HepG2 (cell line): ENCODE results near the gene HBB. TPM values are rescaled to one million over a fixed set of nuclear protein-coding genes. Genes with fewer than 3 reads are reported as not detected.

Experiments
- ATAC-seq: fragments of 200-7000 bp; cut with Tn5 transposase; 3 replicates; pipeline ENCODE4 v1.9.1; 2020; ENCODE audit warnings: mild to moderate bottlenecking, moderate library complexity
- BruUV-seq: library from RNA; stranded (reverse); fragments of 400-500 nt; replicated peaks from 2 replicates; lab custom pipeline; 2021; lab: Mats Ljungman, UMichigan
- CTCF ChIA-PET: fragments of 300-600 bp; formaldehyde crosslinking; extraction: SDS; loops from one replicate; lab custom pipeline; 2021; ENCODE audit warnings: low total read pairs, inconsistent platforms, low intra/inter-chr PET ratio; lab: Yijun Ruan, JAX
- POLR2A ChIA-PET: fragments of 350-600 bp; sonication (Branson Sonifier 250); formaldehyde crosslinking; loops from one replicate; lab custom pipeline; 2020; ENCODE audit warnings: antibody characterized with exemption, inconsistent platforms; lab: Yijun Ruan, JAX
- DNase-seq: peaks from one replicate; pipeline ENCODE4 v3.0.0-alpha.2; 2015; ENCODE audit warnings: low spot score
- FAIRE-seq: peaks from 3 replicates; lab custom pipeline; 2011; peaks lifted over from hg19 to GRCh38; lab: Jason Lieb, UNC
- H2AFZ ChIP-seq: one replicate; pipeline ENCODE4 v1.6.1; 2011; ENCODE audit warnings: low read length, inconsistent platforms
- H3K27ac ChIP-seq: fragments of 300-600 bp; 3 replicates; pipeline ENCODE4 v1.8.0; 2011; ENCODE audit warnings: mixed run types, mild to moderate bottlenecking, mixed read lengths, low read length, inconsistent platforms; ENCODE audit not compliant: insufficient read depth; ENCODE audit errors: extremely low read length
- H3K27me3 ChIP-seq, 2 experiments: fragments of 200-600 bp in 1 of 2; 2 replicates in 1 of 2; 3 replicates in 1 of 2; pipeline versions ENCODE4 v1.6.0 to v1.8.0; 2011; ENCODE audit warnings: low read length in 2 of 2, mild to moderate bottlenecking in 2 of 2, moderate library complexity in 2 of 2, inconsistent platforms in 1 of 2; ENCODE audit not compliant: insufficient read depth in 2 of 2, control insufficient read depth in 1 of 2
- H3K36me3 ChIP-seq, 2 experiments: fragments of 200-600 bp in 1 of 2; replicated peaks in 1 of 2; 2 replicates in 1 of 2; 3 replicates in 1 of 2; pipeline versions ENCODE4 v1.5.1 to v1.8.0; 2011; ENCODE audit warnings: low read length in 2 of 2, inconsistent platforms in 1 of 2; ENCODE audit not compliant: insufficient read depth in 2 of 2, control insufficient read depth in 1 of 2
- H3K4me1 ChIP-seq: 2 replicates; pipeline ENCODE4 v1.5.1; 2012; ENCODE audit warnings: low read length, inconsistent platforms; ENCODE audit not compliant: insufficient read depth
- H3K4me2 ChIP-seq: 2 replicates; pipeline ENCODE4 v1.6.0; 2011; ENCODE audit warnings: low read depth, low read length, inconsistent platforms
- H3K4me3 ChIP-seq, 3 experiments: fragments of 200-600 bp in 1 of 3; sonication (generic), shearing (Covaris generic) in 1 of 3; replicated peaks in 1 of 3; 2 replicates each; pipeline ENCODE4 v1.5.1; 2011 to 2016; ENCODE audit warnings: low read length in 3 of 3, inconsistent platforms in 2 of 3, low read depth in 2 of 3, mild to moderate bottlenecking in 2 of 3, control low read depth in 1 of 3, mixed read lengths in 1 of 3; ENCODE audit not compliant: insufficient read depth in 1 of 3
- H3K79me2 ChIP-seq: one replicate; pipeline ENCODE4 v1.6.1; 2011; ENCODE audit warnings: low read length, inconsistent platforms; ENCODE audit not compliant: insufficient read depth
- H3K9ac ChIP-seq: 2 replicates; pipeline ENCODE4 v1.6.0; 2011; ENCODE audit warnings: mild to moderate bottlenecking, low read depth, low read length, inconsistent platforms; ENCODE audit not compliant: insufficient read depth
- H3K9me3 ChIP-seq: 2 replicates; pipeline ENCODE4 v1.5.1; 2012; ENCODE audit warnings: mild to moderate bottlenecking, low read length
- H4K20me1 ChIP-seq: 2 replicates; pipeline ENCODE4 v1.6.0; 2011; ENCODE audit warnings: inconsistent platforms, mild to moderate bottlenecking, low read length, moderate library complexity; ENCODE audit not compliant: insufficient read depth
- CAMTA2 ChIP-seq: sonication (generic); formaldehyde crosslinking; IDR thresholded peaks from 2 replicates; pipeline ENCODE4 v1.4.0; 2020; ENCODE audit warnings: mild to moderate bottlenecking, missing genetic modification reagents, borderline replicate concordance
- DPF2 ChIP-seq: sonication (generic); formaldehyde crosslinking; IDR thresholded peaks from 2 replicates; pipeline ENCODE4 v1.4.0; 2020; ENCODE audit warnings: mild to moderate bottlenecking, low read depth, missing genetic modification reagents, borderline replicate concordance
- EP300 ChIP-seq, 3 experiments: sonication (generic) in 1 of 3; formaldehyde crosslinking in 1 of 3; IDR thresholded peaks; 2 replicates each; pipeline versions ENCODE4 v1.5.1 to v1.6.1; 2011 to 2020; ENCODE audit warnings: low read depth in 2 of 3, low read length in 2 of 3, borderline replicate concordance in 1 of 3, improper control_type of control experiment in 1 of 3, mild to moderate bottlenecking in 1 of 3, missing genetic modification reagents in 1 of 3, moderate library complexity in 1 of 3
- NCOR1 ChIP-seq: fragments of 200-600 bp; sonication (generic); IDR thresholded peaks from 2 replicates; pipeline ENCODE4 v1.7.0; 2017; ENCODE audit warnings: antibody characterized with exemption, low read length, borderline replicate concordance
- SCMH1 ChIP-seq: sonication (generic); formaldehyde crosslinking; IDR thresholded peaks from 2 replicates; pipeline ENCODE4 v1.9.0; 2021; ENCODE audit warnings: missing genetic modification reagents, mild to moderate bottlenecking, borderline replicate concordance
- SMAD9 ChIP-seq: sonication (generic); formaldehyde crosslinking; IDR thresholded peaks from 2 replicates; pipeline ENCODE4 v1.5.1; 2020; ENCODE audit warnings: mild to moderate bottlenecking, missing genetic modification reagents
- ZFP62 ChIP-seq: sonication (generic); formaldehyde crosslinking; IDR thresholded peaks from 2 replicates; pipeline ENCODE4 v1.4.0; 2020; ENCODE audit warnings: missing genetic modification reagents
- ZSCAN12 ChIP-seq: sonication (generic); formaldehyde crosslinking; IDR thresholded peaks from 2 replicates; pipeline ENCODE4 v1.9.0; 2021; ENCODE audit warnings: mild to moderate bottlenecking, missing genetic modification reagents
- WGBS: methylation state at CpG from one replicate; pipeline ENCODE4 v1.1.6; 2017; ENCODE audit warnings: low lambda C conversion rate; 5-methylcytosine and 5-hydroxymethylcytosine counted together
- in situ Hi-C: cut with HindIII; loops from 2 replicates; pipeline ENCODE4 v1.10.0; 2017; ENCODE audit warnings: low pct_unique_long_range_greater_than_20kb; ENCODE audit not compliant: extremely low pct_ligation_motif_present
- intact Hi-C: fragments of 100-400 bp; cut with micrococcal nuclease; formaldehyde crosslinking; loops from one replicate; pipeline ENCODE4 v1.10.0; 2022; ENCODE audit not compliant: unreplicated experiment
- polyA plus RNA-seq, 8 experiments: library from polyadenylated mRNA; depleted of rRNA in 3 of 8; stranded (reverse) in 7 of 8; unstranded in 1 of 8; fragments of >200 nt; fragmentation: Illumina TruSeq in 4 of 8; extraction: Trizol in 4 of 8; gene quantifications; 2 replicates each; pipeline versions ENCODE4 v1.2.1 to v1.2.3, GENCODE V29; 2011 to 2016; ENCODE audit warnings: low read depth in 4 of 8, missing spikeins in 1 of 8, mixed read lengths in 1 of 8; ENCODE audit not compliant: insufficient read depth in 1 of 8
- total RNA-seq, 5 experiments: library from RNA; depleted of rRNA; stranded (reverse); fragments of >200 nt; fragmentation: Illumina TruSeq; extraction: Trizol; gene quantifications; 2 replicates each; pipeline ENCODE4 v1.2.3, GENCODE V29; 2016; ENCODE audit warnings: low read depth in 1 of 5
- TF ChIP-seq, protein P1 (sequence below): sonication (generic); formaldehyde crosslinking; IDR thresholded peaks from 2 replicates; pipeline ENCODE4 v1.5.0; 2020; ENCODE audit warnings: mild to moderate bottlenecking, low read depth, missing genetic modification reagents, borderline replicate concordance
- TF ChIP-seq, protein P2 (sequence below): sonication (generic); formaldehyde crosslinking; conservative IDR thresholded peaks from 2 replicates; pipeline ENCODE4 v1.4.0; 2020; ENCODE audit warnings: missing genetic modification reagents
- TF ChIP-seq, protein P3 (sequence below): conservative IDR thresholded peaks from 2 replicates; pipeline ENCODE4 v1.6.1; 2018; ENCODE audit warnings: missing genetic modification reagents
- TF ChIP-seq, protein P4 (sequence below): IDR thresholded peaks from 2 replicates; pipeline ENCODE4 v1.6.1; 2012; ENCODE audit warnings: low read length, improper control_type of control experiment

The HBB gene
- total and polyA plus RNA-seq, 2 of the 13 experiments (the other 11 are each of a cell fraction or from before 2014, with no cell fraction given): not detected

DNA sequence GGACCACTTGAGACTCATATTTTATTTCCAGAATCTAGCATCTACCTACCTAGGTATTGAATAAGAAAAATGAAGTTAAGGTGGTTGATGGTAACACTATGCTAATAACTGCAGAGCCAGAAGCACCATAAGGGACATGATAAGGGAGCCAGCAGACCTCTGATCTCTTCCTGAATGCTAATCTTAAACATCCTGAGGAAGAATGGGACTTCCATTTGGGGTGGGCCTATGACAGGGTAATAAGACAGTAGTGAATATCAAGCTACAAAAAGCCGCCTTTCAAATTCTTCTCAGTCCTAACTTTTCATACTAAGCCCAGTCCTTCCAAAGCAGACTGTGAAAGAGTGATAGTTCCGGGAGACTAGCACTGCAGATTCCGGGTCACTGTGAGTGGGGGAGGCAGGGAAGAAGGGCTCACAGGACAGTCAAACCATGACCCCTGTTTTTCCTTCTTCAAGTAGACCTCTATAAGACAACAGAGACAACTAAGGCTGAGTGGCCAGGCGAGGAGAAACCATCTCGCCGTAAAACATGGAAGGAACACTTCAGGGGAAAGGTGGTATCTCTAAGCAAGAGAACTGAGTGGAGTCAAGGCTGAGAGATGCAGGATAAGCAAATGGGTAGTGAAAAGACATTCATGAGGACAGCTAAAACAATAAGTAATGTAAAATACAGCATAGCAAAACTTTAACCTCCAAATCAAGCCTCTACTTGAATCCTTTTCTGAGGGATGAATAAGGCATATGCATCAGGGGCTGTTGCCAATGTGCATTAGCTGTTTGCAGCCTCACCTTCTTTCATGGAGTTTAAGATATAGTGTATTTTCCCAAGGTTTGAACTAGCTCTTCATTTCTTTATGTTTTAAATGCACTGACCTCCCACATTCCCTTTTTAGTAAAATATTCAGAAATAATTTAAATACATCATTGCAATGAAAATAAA is 2.1 kb downstream of the HBB start (continued):
- TF ChIP-seq, protein P1, sequence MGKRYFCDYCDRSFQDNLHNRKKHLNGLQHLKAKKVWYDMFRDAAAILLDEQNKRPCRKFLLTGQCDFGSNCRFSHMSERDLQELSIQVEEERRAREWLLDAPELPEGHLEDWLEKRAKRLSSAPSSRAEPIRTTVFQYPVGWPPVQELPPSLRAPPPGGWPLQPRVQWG (CRISPR knock-in tag): no peak
- TF ChIP-seq ZFP62 (CRISPR knock-in tag) (no peak), DPF2 (no peak), SCMH1 (CRISPR knock-in tag) (no peak), CAMTA2 (CRISPR knock-in tag) (no peak), NCOR1 (no peak), SMAD9 (CRISPR knock-in tag) (no peak)
- TF ChIP-seq, protein P2, sequence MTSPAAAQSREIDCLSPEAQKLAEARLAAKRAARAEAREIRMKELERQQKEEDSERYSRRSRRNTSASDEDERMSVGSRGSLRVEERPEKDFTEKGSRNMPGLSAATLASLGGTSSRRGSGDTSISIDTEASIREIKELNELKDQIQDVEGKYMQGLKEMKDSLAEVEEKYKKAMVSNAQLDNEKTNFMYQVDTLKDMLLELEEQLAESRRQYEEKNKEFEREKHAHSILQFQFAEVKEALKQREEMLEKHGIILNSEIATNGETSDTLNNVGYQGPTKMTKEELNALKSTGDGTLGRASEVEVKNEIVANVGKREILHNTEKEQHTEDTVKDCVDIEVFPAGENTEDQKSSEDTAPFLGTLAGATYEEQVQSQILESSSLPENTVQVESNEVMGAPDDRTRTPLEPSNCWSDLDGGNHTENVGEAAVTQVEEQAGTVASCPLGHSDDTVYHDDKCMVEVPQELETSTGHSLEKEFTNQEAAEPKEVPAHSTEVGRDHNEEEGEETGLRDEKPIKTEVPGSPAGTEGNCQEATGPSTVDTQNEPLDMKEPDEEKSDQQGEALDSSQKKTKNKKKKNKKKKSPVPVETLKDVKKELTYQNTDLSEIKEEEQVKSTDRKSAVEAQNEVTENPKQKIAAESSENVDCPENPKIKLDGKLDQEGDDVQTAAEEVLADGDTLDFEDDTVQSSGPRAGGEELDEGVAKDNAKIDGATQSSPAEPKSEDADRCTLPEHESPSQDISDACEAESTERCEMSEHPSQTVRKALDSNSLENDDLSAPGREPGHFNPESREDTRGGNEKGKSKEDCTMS (CRISPR knock-in tag): no peak

DNA sequence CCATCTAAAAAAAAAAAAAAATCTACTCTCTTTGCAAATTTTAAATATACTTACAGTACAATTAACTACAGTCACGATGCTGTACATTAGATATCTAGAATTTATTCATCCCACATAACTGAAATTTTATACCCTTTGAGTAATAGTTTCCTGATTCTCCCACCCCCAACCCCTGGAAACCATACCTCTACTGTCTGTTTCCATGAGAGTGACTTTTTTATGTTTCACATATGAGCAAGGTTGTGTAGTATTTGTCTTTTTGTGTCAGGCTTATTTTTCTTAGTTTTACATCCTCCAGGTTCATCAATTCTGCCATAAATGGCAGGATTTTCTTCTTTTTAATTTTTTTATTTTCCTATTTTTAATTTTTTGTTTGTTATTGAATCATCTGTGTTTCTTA is 3.2 kb downstream of the HBB start:
- H3K9me3 ChIP-seq: no peaks in the 10 kb centered on the region
- DNase-seq: no peak
- no TSS peak for BruUV-seq
- intact Hi-C loops (no loop called here), in situ Hi-C loops (no loop called here)
- no peak for FAIRE-seq
- WGBS: 3% methylated on average over 1 of the region's 1 CpG
- no peak for ATAC-seq
- H3K36me3 ChIP-seq: no peaks in the 10 kb centered on the region
- ChIA-PET CTCF (no interaction called here), POLR2A (no interaction called here)
- no peak overlapping the region for H3K4me2 ChIP-seq
- no peak overlapping the region for H3K27ac ChIP-seq
- no peak overlapping the region for H3K4me3 ChIP-seq
- H3K4me1 ChIP-seq: no peaks in the 10 kb centered on the region
- H3K9ac ChIP-seq: no peak overlapping the region
- no peaks in the 10 kb centered on the region for H4K20me1 ChIP-seq
- no peaks in the 10 kb centered on the region for H3K79me2 ChIP-seq
- H3K27me3 ChIP-seq: peaks cover 0 to 3% of the 10 kb centered on the region in 2 experiments; a peak in 1 of 5 replicates
- no peak overlapping the region for H2AFZ ChIP-seq
- TF ChIP-seq ZSCAN12: no peak
- no peak for TF ChIP-seq EP300 (IDR thresholded peaks at IDR 0.05; ENCODE audit: low read depth in 2 of 2, low read length in 2 of 2)
- TF ChIP-seq EP300 (CRISPR knock-in tag; IDR thresholded peaks at IDR 0.05; ENCODE audit: borderline replicate concordance): no peak
- TF ChIP-seq, protein P3, sequence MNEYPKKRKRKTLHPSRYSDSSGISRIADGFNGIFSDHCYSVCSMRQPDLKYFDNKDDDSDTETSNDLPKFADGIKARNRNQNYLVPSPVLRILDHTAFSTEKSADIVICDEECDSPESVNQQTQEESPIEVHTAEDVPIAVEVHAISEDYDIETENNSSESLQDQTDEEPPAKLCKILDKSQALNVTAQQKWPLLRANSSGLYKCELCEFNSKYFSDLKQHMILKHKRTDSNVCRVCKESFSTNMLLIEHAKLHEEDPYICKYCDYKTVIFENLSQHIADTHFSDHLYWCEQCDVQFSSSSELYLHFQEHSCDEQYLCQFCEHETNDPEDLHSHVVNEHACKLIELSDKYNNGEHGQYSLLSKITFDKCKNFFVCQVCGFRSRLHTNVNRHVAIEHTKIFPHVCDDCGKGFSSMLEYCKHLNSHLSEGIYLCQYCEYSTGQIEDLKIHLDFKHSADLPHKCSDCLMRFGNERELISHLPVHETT (CRISPR knock-in tag): no peak
- TF ChIP-seq, protein P4, sequence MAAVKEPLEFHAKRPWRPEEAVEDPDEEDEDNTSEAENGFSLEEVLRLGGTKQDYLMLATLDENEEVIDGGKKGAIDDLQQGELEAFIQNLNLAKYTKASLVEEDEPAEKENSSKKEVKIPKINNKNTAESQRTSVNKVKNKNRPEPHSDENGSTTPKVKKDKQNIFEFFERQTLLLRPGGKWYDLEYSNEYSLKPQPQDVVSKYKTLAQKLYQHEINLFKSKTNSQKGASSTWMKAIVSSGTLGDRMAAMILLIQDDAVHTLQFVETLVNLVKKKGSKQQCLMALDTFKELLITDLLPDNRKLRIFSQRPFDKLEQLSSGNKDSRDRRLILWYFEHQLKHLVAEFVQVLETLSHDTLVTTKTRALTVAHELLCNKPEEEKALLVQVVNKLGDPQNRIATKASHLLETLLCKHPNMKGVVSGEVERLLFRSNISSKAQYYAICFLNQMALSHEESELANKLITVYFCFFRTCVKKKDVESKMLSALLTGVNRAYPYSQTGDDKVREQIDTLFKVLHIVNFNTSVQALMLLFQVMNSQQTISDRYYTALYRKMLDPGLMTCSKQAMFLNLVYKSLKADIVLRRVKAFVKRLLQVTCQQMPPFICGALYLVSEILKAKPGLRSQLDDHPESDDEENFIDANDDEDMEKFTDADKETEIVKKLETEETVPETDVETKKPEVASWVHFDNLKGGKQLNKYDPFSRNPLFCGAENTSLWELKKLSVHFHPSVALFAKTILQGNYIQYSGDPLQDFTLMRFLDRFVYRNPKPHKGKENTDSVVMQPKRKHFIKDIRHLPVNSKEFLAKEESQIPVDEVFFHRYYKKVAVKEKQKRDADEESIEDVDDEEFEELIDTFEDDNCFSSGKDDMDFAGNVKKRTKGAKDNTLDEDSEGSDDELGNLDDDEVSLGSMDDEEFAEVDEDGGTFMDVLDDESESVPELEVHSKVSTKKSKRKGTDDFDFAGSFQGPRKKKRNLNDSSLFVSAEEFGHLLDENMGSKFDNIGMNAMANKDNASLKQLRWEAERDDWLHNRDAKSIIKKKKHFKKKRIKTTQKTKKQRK: no peak
